Neural cell (in vitro differentiated cells): ENCODE results near the gene OTOF. TPM values are rescaled to one million over a fixed set of nuclear protein-coding genes. Genes with fewer than 3 reads are reported as not detected.

ENCODE experiments used
- H2AFZ ChIP-seq: fragments of 200-600, 300-800 bp; sonication (generic), shearing (Covaris generic); 2 replicates; pipeline ENCODE4 v1.6.0; 2014; ENCODE audit warnings: low read depth, mild to moderate bottlenecking, antibody characterized with exemption, low read length, moderate library complexity
- H3F3A ChIP-seq: fragments of 200-600 bp; shearing (Covaris generic); 2 replicates; pipeline ENCODE4 v1.6.1; 2016; ENCODE audit warnings: mild to moderate bottlenecking, moderate library complexity, mixed read lengths, antibody characterized with exemption, low read length; ENCODE audit not compliant: insufficient read depth, poor library complexity, severe bottlenecking
- H3K27ac ChIP-seq: fragments of 200-600, 300-800 bp; sonication (generic), shearing (Covaris generic); 2 replicates; pipeline ENCODE4 v1.5.1; 2014; ENCODE audit warnings: mild to moderate bottlenecking, low read length, moderate library complexity
- H3K27me3 ChIP-seq: fragments of 300-800, 200-600 bp; sonication (generic), shearing (Covaris generic); 2 replicates; pipeline ENCODE4 v1.6.0; 2014; ENCODE audit warnings: mild to moderate bottlenecking, low read depth, low read length, moderate library complexity; ENCODE audit not compliant: insufficient read depth
- H3K36me3 ChIP-seq: fragments of 300-800, 200-600 bp; sonication (generic), shearing (Covaris generic); 2 replicates; pipeline ENCODE4 v1.5.1; 2014; ENCODE audit warnings: mild to moderate bottlenecking, antibody characterized with exemption, low read length, moderate library complexity; ENCODE audit not compliant: insufficient read depth
- H3K4me2 ChIP-seq: fragments of 300-800, 200-600 bp; sonication (generic), shearing (Covaris generic); 2 replicates; pipeline ENCODE4 v1.6.0; 2014; ENCODE audit warnings: mild to moderate bottlenecking, low read length
- H3K4me3 ChIP-seq: fragments of 300-800, 200-600 bp; sonication (generic), shearing (Covaris generic); 2 replicates; pipeline ENCODE4 v1.5.1; 2014; ENCODE audit warnings: mild to moderate bottlenecking, low read length, moderate library complexity
- H3K79me2 ChIP-seq: fragments of 200-600 bp; shearing (Covaris generic); replicated peaks from 2 replicates; pipeline ENCODE4 v1.6.0; 2014; ENCODE audit warnings: mild to moderate bottlenecking, low read length, moderate library complexity; ENCODE audit not compliant: insufficient read depth
- H3K9ac ChIP-seq: fragments of 300-800, 200-600 bp; sonication (generic), shearing (Covaris generic); 2 replicates; pipeline ENCODE4 v1.6.1; 2016; ENCODE audit warnings: mild to moderate bottlenecking, low read length, mixed read lengths
- H3K9me2 ChIP-seq: fragments of 200-600 bp; shearing (Covaris generic); 2 replicates; pipeline ENCODE4 v1.6.1; 2016; ENCODE audit warnings: mild to moderate bottlenecking, low read length, mixed read lengths; ENCODE audit not compliant: insufficient read depth
- H3K9me3 ChIP-seq: fragments of 200-600, 300-800 bp; sonication (generic), shearing (Covaris generic); 2 replicates; pipeline ENCODE4 v1.6.1; 2016; ENCODE audit warnings: mild to moderate bottlenecking, mixed run types, low read length, moderate library complexity, mixed read lengths
- H4K20me1 ChIP-seq: fragments of 200-600 bp; shearing (Covaris generic); 2 replicates; pipeline ENCODE4 v1.6.1; 2016; ENCODE audit warnings: mild to moderate bottlenecking, mixed run types; ENCODE audit not compliant: insufficient read depth
- EP300 ChIP-seq: fragments of 450-650 bp; conservative IDR thresholded peaks from 2 replicates; pipeline ENCODE4 v1.6.1; 2014; ENCODE audit warnings: antibody characterized with exemption, mild to moderate bottlenecking, moderate library complexity; ENCODE audit not compliant: poor library complexity, severe bottlenecking
- EZH2 ChIP-seq: fragments of 200-600, 300-800 bp; shearing (Covaris generic), sonication (generic); IDR thresholded peaks from 2 replicates; pipeline ENCODE4 v1.6.1; 2014; ENCODE audit warnings: antibody characterized with exemption, low read length, borderline replicate concordance, mild to moderate bottlenecking; ENCODE audit not compliant: insufficient read depth, poor library complexity, severe bottlenecking
- MXI1 ChIP-seq: fragments of 450-650 bp; conservative IDR thresholded peaks from 2 replicates; pipeline ENCODE4 v1.6.1; 2014; ENCODE audit warnings: antibody characterized with exemption, mild to moderate bottlenecking; ENCODE audit not compliant: poor library complexity, severe bottlenecking
- POLR2AphosphoS5 ChIP-seq: IDR thresholded peaks from 2 replicates; pipeline ENCODE4 v1.6.1; 2012
- RAD21 ChIP-seq: fragments of 450-650 bp; conservative IDR thresholded peaks from 2 replicates; pipeline ENCODE4 v1.6.1; 2014; ENCODE audit warnings: antibody characterized with exemption, mild to moderate bottlenecking, moderate library complexity
- SMC3 ChIP-seq: fragments of 450-650 bp; conservative IDR thresholded peaks from 2 replicates; pipeline ENCODE4 v1.6.1; 2014; ENCODE audit warnings: antibody characterized with exemption, mild to moderate bottlenecking, moderate library complexity; ENCODE audit not compliant: poor library complexity
- TAF1 ChIP-seq: IDR thresholded peaks from 2 replicates; pipeline ENCODE4 v1.6.1; 2012; ENCODE audit warnings: low read depth
- polyA plus RNA-seq: library from polyadenylated mRNA; depleted of rRNA; stranded (reverse); fragments of >200 nt; gene quantifications from 2 replicates; pipeline ENCODE4 v1.2.3, GENCODE V29; 2014
- TF ChIP-seq, protein P1 (sequence below): fragments of 450-650 bp; IDR thresholded peaks from 2 replicates; pipeline ENCODE4 v1.5.1; 2014; ENCODE audit warnings: antibody characterized with exemption, mild to moderate bottlenecking, moderate library complexity; ENCODE audit not compliant: poor library complexity, severe bottlenecking
- TF ChIP-seq, protein P2 (sequence below): IDR thresholded peaks from 2 replicates; pipeline ENCODE4 v1.6.1; 2012; ENCODE audit warnings: borderline replicate concordance

The OTOF gene
- polyA plus RNA-seq, 1 donor from 2014 or later, result not detected

- no peaks in the 10 kb centered on the region for H3K79me2 ChIP-seq
- no peak overlapping the region for H3K4me2 ChIP-seq
- H3K27me3 ChIP-seq, result no peaks in the 10 kb centered on the region
- H3K9me3 ChIP-seq, result no peaks in the 10 kb centered on the region
- TF ChIP-seq, protein P1, sequence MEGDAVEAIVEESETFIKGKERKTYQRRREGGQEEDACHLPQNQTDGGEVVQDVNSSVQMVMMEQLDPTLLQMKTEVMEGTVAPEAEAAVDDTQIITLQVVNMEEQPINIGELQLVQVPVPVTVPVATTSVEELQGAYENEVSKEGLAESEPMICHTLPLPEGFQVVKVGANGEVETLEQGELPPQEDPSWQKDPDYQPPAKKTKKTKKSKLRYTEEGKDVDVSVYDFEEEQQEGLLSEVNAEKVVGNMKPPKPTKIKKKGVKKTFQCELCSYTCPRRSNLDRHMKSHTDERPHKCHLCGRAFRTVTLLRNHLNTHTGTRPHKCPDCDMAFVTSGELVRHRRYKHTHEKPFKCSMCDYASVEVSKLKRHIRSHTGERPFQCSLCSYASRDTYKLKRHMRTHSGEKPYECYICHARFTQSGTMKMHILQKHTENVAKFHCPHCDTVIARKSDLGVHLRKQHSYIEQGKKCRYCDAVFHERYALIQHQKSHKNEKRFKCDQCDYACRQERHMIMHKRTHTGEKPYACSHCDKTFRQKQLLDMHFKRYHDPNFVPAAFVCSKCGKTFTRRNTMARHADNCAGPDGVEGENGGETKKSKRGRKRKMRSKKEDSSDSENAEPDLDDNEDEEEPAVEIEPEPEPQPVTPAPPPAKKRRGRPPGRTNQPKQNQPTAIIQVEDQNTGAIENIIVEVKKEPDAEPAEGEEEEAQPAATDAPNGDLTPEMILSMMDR, result no peak
- no peak for TF ChIP-seq SMC3
- no peak for TF ChIP-seq MXI1
- no peak for TF ChIP-seq EP300
- TF ChIP-seq, protein P2, sequence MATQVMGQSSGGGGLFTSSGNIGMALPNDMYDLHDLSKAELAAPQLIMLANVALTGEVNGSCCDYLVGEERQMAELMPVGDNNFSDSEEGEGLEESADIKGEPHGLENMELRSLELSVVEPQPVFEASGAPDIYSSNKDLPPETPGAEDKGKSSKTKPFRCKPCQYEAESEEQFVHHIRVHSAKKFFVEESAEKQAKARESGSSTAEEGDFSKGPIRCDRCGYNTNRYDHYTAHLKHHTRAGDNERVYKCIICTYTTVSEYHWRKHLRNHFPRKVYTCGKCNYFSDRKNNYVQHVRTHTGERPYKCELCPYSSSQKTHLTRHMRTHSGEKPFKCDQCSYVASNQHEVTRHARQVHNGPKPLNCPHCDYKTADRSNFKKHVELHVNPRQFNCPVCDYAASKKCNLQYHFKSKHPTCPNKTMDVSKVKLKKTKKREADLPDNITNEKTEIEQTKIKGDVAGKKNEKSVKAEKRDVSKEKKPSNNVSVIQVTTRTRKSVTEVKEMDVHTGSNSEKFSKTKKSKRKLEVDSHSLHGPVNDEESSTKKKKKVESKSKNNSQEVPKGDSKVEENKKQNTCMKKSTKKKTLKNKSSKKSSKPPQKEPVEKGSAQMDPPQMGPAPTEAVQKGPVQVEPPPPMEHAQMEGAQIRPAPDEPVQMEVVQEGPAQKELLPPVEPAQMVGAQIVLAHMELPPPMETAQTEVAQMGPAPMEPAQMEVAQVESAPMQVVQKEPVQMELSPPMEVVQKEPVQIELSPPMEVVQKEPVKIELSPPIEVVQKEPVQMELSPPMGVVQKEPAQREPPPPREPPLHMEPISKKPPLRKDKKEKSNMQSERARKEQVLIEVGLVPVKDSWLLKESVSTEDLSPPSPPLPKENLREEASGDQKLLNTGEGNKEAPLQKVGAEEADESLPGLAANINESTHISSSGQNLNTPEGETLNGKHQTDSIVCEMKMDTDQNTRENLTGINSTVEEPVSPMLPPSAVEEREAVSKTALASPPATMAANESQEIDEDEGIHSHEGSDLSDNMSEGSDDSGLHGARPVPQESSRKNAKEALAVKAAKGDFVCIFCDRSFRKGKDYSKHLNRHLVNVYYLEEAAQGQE, result no peak
- TF ChIP-seq EZH2, result no peak
- TF ChIP-seq TAF1, result no peak
- TF ChIP-seq POLR2AphosphoS5, result no peak
- no peak for TF ChIP-seq RAD21
- no peak overlapping the region for H2AFZ ChIP-seq
- H3K36me3 ChIP-seq, result no peaks in the 10 kb centered on the region
- no peaks in the 10 kb centered on the region for H4K20me1 ChIP-seq
- H3K27ac ChIP-seq, result no peak overlapping the region
- no peak overlapping the region for H3K9ac ChIP-seq
- H3K9me2 ChIP-seq, result no peaks in the 10 kb centered on the region
- no peak overlapping the region for H3K4me3 ChIP-seq
- H3F3A ChIP-seq, result no peaks in the 10 kb centered on the region
Observed at GRCh38 chr2:26448651-26449050, 29.3 kb downstream of the OTOF start.

DNA sequence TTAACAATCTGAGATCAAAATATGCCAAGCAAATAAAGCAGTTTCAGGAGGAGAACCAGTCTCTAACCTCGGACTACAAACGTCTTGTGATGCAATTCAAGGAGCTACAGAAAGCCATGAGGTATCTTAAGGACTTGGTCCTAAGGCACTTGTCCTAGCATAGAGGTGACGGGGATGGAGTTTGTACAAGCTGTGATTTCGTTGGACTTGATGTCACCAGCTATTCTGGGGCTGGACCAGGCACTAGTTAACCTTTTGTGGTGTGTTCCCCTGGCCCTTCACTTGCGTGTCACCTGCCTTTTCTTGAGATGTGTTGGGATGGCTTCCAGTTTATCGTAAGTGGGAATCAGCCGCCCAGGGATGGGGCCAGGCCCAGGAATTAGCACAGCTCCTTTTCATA lies 33.7 kb downstream of the OTOF start:
- no peak overlapping the region for H2AFZ ChIP-seq
- no peaks in the 10 kb centered on the region for H3K27me3 ChIP-seq
- no peak overlapping the region for H3K4me2 ChIP-seq
- H3K36me3 ChIP-seq, result no peaks in the 10 kb centered on the region
- H3K4me3 ChIP-seq, result no peak overlapping the region
- H3K27ac ChIP-seq, result no peak overlapping the region
- no peaks in the 10 kb centered on the region for H3K9me3 ChIP-seq
- H3K9me2 ChIP-seq, result no peaks in the 10 kb centered on the region
- H3K79me2 ChIP-seq, result no peaks in the 10 kb centered on the region
- no peaks in the 10 kb centered on the region for H4K20me1 ChIP-seq
- TF ChIP-seq EZH2 (no peak), POLR2AphosphoS5 (no peak), TAF1 (no peak), EP300 (no peak), MXI1 (no peak), SMC3 (no peak), RAD21 (no peak)
- TF ChIP-seq, protein P1, result no peak
- TF ChIP-seq, protein P2, result no peak
- H3F3A ChIP-seq, result no peaks in the 10 kb centered on the region
- H3K9ac ChIP-seq, result no peak overlapping the region
